Neural crest cell (in vitro differentiated cells): ENCODE data around the gene CAD. TPM values are rescaled to one million over a fixed set of nuclear protein-coding genes. Genes with fewer than 3 reads are reported as not detected.

Experiments
- DNase-seq: peaks from one replicate; pipeline ENCODE4 v3.0.0; 2021; ENCODE audit warnings: low read depth, mixed read lengths, low spot score
- H3K27ac Mint-ChIP-seq: one replicate; pipeline ENCODE4 v1.8.0; 2021; ENCODE audit warnings: mild to moderate bottlenecking, mixed read lengths; ENCODE audit not compliant: unreplicated experiment
- H3K27me3 Mint-ChIP-seq: 2 replicates; pipeline ENCODE4 v1.8.0; 2021; ENCODE audit warnings: low read depth, mild to moderate bottlenecking, mixed read lengths
- H3K36me3 Mint-ChIP-seq: 2 replicates; pipeline ENCODE4 v1.8.0; 2021; ENCODE audit warnings: low read depth, mild to moderate bottlenecking, mixed read lengths
- H3K4me1 Mint-ChIP-seq: 2 replicates; pipeline ENCODE4 v1.8.0; 2021; ENCODE audit warnings: mixed read lengths
- H3K4me3 Mint-ChIP-seq: one replicate; pipeline ENCODE4 v1.8.0; 2021; ENCODE audit warnings: mild to moderate bottlenecking, mixed read lengths
- H3K9me3 Mint-ChIP-seq: 2 replicates; pipeline ENCODE4 v1.8.0; 2021; ENCODE audit warnings: mixed read lengths
- total RNA-seq: library from RNA; stranded (reverse); gene quantifications from 2 replicates; pipeline ENCODE4 v1.2.1, GENCODE V29; 2021
- TF ChIP-seq, protein P1 (sequence below): fragments of 200-600 bp; sonication (generic); conservative IDR thresholded peaks from 2 replicates; pipeline ENCODE4 v1.5.0; 2021; ENCODE audit warnings: antibody characterized with exemption, mild to moderate bottlenecking

The CAD gene
- total RNA-seq, 1 donor from 2014 or later: 117 TPM

DNA sequence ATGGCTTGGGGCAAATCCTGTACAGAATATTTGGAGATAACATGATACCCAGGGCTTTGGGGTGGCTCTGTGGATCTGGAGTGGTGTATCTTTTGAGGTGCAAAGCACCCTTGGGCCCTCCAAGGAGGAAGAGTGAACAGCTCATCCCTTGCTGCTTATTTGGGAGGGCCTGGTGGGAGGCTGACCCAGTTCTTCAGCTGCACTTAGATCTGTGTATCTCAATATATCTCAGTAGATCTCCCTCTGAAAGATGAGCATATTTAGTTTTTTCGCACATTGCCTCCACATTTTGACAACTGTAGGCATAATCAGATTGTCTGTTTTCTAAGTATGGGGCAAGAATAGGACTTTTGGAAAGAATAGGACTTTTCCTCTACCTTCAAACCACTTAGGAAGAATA, 67.8 kb downstream of the CAD start:
- no peaks in the 10 kb centered on the region for H3K4me1 Mint-ChIP-seq
- no peak for DNase-seq
- no peaks in the 10 kb centered on the region for H3K36me3 Mint-ChIP-seq
- H3K27me3 Mint-ChIP-seq: peaks cover 83% of the 10 kb centered on the region
- H3K4me3 Mint-ChIP-seq: no peak overlapping the region
- H3K9me3 Mint-ChIP-seq: no peaks in the 10 kb centered on the region
- H3K27ac Mint-ChIP-seq: no peak overlapping the region
- TF ChIP-seq, protein P1, sequence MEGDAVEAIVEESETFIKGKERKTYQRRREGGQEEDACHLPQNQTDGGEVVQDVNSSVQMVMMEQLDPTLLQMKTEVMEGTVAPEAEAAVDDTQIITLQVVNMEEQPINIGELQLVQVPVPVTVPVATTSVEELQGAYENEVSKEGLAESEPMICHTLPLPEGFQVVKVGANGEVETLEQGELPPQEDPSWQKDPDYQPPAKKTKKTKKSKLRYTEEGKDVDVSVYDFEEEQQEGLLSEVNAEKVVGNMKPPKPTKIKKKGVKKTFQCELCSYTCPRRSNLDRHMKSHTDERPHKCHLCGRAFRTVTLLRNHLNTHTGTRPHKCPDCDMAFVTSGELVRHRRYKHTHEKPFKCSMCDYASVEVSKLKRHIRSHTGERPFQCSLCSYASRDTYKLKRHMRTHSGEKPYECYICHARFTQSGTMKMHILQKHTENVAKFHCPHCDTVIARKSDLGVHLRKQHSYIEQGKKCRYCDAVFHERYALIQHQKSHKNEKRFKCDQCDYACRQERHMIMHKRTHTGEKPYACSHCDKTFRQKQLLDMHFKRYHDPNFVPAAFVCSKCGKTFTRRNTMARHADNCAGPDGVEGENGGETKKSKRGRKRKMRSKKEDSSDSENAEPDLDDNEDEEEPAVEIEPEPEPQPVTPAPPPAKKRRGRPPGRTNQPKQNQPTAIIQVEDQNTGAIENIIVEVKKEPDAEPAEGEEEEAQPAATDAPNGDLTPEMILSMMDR: no peak

DNA sequence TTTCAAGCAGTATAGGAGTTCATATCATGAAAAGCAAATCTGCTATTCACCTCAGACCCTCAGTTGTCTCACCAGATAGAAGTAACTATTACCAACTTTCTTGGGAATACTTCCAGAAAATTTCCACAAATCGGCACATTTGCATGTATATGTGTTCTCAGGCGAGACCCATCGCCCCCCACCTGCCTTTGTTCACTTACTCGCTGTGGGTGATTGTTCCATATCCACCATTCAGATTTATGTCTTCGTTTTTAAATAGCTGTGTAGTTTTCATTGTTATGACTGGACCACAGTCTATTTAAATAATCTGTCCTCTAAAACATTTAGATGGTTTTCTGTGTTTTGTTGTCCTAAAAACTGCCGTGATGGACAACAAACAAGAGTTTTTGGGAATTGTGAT, 68.3 kb downstream of the CAD start:
- TF ChIP-seq, protein P1: no peak
- no peaks in the 10 kb centered on the region for H3K9me3 Mint-ChIP-seq
- DNase-seq: no peak
- no peaks in the 10 kb centered on the region for H3K4me1 Mint-ChIP-seq
- no peak overlapping the region for H3K4me3 Mint-ChIP-seq
- no peak overlapping the region for H3K27ac Mint-ChIP-seq
- H3K27me3 Mint-ChIP-seq: peaks cover 82% of the 10 kb centered on the region
- H3K36me3 Mint-ChIP-seq: no peaks in the 10 kb centered on the region

DNA sequence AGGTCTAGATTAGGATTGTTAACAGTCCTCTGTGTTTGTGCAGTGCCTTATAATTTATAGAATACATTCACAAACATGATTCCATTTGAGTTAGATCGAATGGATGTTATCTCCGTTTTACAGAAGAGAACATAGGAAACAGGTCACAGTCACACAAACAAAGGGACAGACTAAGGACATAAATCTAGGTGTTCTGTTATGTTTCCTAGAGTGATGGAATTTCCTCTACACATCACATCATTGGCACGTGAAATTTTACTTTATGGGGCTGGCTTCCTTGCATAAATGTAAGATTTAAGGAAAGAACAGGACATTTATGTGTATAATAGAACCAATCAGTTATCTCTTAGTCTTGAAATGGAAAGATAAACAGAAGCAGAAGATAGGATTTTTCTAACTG, 71.4 kb downstream of the CAD start:
- H3K36me3 Mint-ChIP-seq: no peaks in the 10 kb centered on the region
- H3K4me3 Mint-ChIP-seq: no peak overlapping the region
- TF ChIP-seq, protein P1: no peak
- H3K4me1 Mint-ChIP-seq: no peaks in the 10 kb centered on the region
- H3K27me3 Mint-ChIP-seq: peaks cover 81% of the 10 kb centered on the region
- no peak for DNase-seq
- no peak overlapping the region for H3K27ac Mint-ChIP-seq
- no peaks in the 10 kb centered on the region for H3K9me3 Mint-ChIP-seq

DNA sequence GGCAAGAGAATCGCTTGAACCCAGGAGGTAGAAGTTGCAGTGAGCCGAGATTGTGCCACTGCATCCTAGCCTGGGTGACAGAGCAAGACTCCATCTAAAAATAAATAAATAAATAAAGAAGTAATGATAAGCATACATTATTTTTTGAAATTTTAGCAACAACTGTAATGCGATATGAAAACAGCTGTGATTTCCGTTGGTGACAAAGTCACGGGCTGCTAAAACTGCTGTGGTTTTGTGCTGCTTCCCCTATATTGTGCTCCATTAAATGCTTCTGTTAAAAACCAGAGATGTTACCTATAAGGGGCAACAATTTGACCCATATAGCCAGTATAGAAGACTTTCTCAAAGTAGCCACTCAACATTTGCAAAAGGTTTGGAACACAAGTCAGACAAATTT, 73.4 kb downstream of the CAD start:
- Mint-ChIP-seq H3K27me3 (peaks cover 68% of the 10 kb centered on the region), H3K27ac (no peak overlapping the region), H3K4me1 (no peaks in the 10 kb centered on the region), H3K9me3 (no peaks in the 10 kb centered on the region), H3K4me3 (no peak overlapping the region), H3K36me3 (no peaks in the 10 kb centered on the region)
- DNase-seq: no peak
- TF ChIP-seq, protein P1: no peak

DNA sequence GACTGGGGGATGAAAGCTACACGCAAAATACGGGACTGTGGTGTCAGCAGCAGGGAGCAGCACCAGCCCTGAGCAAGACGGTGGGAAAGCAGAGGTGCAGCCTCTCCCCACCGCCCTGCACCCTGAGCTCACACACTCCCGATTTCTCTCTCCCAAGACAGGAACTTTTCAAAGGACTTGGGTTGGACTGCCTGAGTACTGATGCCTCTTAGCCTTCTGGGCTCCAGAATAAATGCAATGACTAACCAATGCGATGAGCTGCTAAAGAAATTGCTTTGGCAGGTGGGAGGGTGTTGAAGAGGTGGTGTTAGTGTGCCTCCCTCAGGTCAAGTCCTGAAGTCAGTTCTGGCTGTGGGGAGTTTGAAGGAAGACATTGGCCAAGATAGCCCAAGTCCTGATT, 74.7 kb downstream of the CAD start:
- no peak for DNase-seq
- H3K4me3 Mint-ChIP-seq: no peak overlapping the region
- H3K36me3 Mint-ChIP-seq: no peaks in the 10 kb centered on the region
- TF ChIP-seq, protein P1: no peak
- H3K27me3 Mint-ChIP-seq: peaks cover 68% of the 10 kb centered on the region
- H3K27ac Mint-ChIP-seq: no peak overlapping the region
- no peaks in the 10 kb centered on the region for H3K9me3 Mint-ChIP-seq
- no peaks in the 10 kb centered on the region for H3K4me1 Mint-ChIP-seq

Other genes starting within 250 kb of the CAD start
- gene MAPRE3, start 246.7 kb upstream of the CAD start, total RNA-seq: 16.3 and 17.5 TPM in 2 replicates
- 54.0 and 55.2 TPM in 2 replicates for gene TMEM214, start 184.4 kb upstream of the CAD start, total RNA-seq
- gene AGBL5, start 165.7 kb upstream of the CAD start, total RNA-seq: 67.2 and 67.7 TPM in 2 replicates
- gene OST4, start 145.7 kb upstream of the CAD start, total RNA-seq: 232 and 236 TPM in 2 replicates
- 22.6 and 24.1 TPM in 2 replicates for gene EMILIN1, start 138.8 kb upstream of the CAD start, total RNA-seq
- 10.0 and 10.6 TPM in 2 replicates for gene KHK, start 130.6 kb upstream of the CAD start, total RNA-seq
- 1.3 and 2.1 TPM in 2 replicates for gene CGREF1, start 98.2 kb upstream of the CAD start, total RNA-seq
- 0.47 and 0.82 TPM in 2 replicates for gene ABHD1, start 93.6 kb upstream of the CAD start, total RNA-seq
- gene PREB, start 82.7 kb upstream of the CAD start, total RNA-seq: 52.5 and 56.3 TPM in 2 replicates
- not detected in 2 replicates for gene PRR30, start 78.0 kb upstream of the CAD start, total RNA-seq
- not detected in 2 replicates for gene TCF23, start 68.4 kb upstream of the CAD start, total RNA-seq
- gene ATRAID, start 5.3 kb upstream of the CAD start, total RNA-seq: 86.3 and 86.6 TPM in 2 replicates
- 129 and 140 TPM in 2 replicates for gene SLC5A6, start 5.1 kb upstream of the CAD start, total RNA-seq
- 0.48 and 0.93 TPM in 2 replicates for gene SLC30A3, start 45.7 kb downstream of the CAD start, total RNA-seq
- not detected in 2 replicates for gene DNAJC5G, start 58.1 kb downstream of the CAD start, total RNA-seq
- not detected in 2 replicates for gene TRIM54, start 65.1 kb downstream of the CAD start, total RNA-seq
- 1.6 and 1.9 TPM in 2 replicates for gene UCN, start 91.1 kb downstream of the CAD start, total RNA-seq
- gene MPV17, start 105.7 kb downstream of the CAD start, total RNA-seq: 84.5 and 90.7 TPM in 2 replicates
- gene GTF3C2, start 139.4 kb downstream of the CAD start, total RNA-seq: 109 and 114 TPM in 2 replicates
- 72.5 TPM in 2 replicates for gene EIF2B4, start 153.0 kb downstream of the CAD start, total RNA-seq
- 104 and 109 TPM in 2 replicates for gene SNX17, start 153.2 kb downstream of the CAD start, total RNA-seq
- 26.5 and 27.9 TPM in 2 replicates for gene ZNF513, start 163.4 kb downstream of the CAD start, total RNA-seq
- gene PPM1G, start 192.2 kb downstream of the CAD start, total RNA-seq: 157 and 163 TPM in 2 replicates
- 107 TPM in 2 replicates for gene NRBP1, start 211.3 kb downstream of the CAD start, total RNA-seq
- gene KRTCAP3, start 225.0 kb downstream of the CAD start, total RNA-seq: 5.5 and 6.9 TPM in 2 replicates